ENCODE measurements around the gene FAM3C.

Gene FAM3C

GRCh38 chr7:121414436-121414835 lies 18.3 kb upstream of the FAM3C start:
- FAIRE-seq (no peak), DNase-seq (ENCODE audit: insufficient read length, low spot score) (no peak)
- TF ChIP-seq POU2F2 (IDR thresholded peaks at IDR 0.05; ENCODE audit: low read depth, low read length) (no peak), PAX5 (IDR thresholded peaks at IDR 0.05; ENCODE audit: insufficient read depth, low read length, severe bottlenecking) (no peak), TAF1 (IDR thresholded peaks at IDR 0.05; ENCODE audit: low read depth, low read length) (no peak), SPI1 (IDR thresholded peaks at IDR 0.05; ENCODE audit: low read depth, low read length) (no peak), POLR2A (IDR thresholded peaks at IDR 0.05; ENCODE audit: low read depth, low read length) (no peak), POLR2AphosphoS5 (IDR thresholded peaks at IDR 0.05; ENCODE audit: low read depth, low read length) (no peak)

- DNase-seq (ENCODE audit: insufficient read length, low spot score), result no peak
- TF ChIP-seq TAF1 (IDR thresholded peaks at IDR 0.05; ENCODE audit: low read depth, low read length), result no peak
- no peak for TF ChIP-seq SPI1 (IDR thresholded peaks at IDR 0.05; ENCODE audit: low read depth, low read length)
- TF ChIP-seq PAX5 (IDR thresholded peaks at IDR 0.05; ENCODE audit: insufficient read depth, low read length, severe bottlenecking), result no peak
- TF ChIP-seq POU2F2 (IDR thresholded peaks at IDR 0.05; ENCODE audit: low read depth, low read length), result no peak
- TF ChIP-seq POLR2A (IDR thresholded peaks at IDR 0.05; ENCODE audit: low read depth, low read length), result no peak
- no peak for TF ChIP-seq POLR2AphosphoS5 (IDR thresholded peaks at IDR 0.05; ENCODE audit: low read depth, low read length)
- FAIRE-seq, result no peak
These were observed 15.5 kb upstream of the FAM3C start for GRCh38 chr7:121411597-121411979.

- DNase-seq (ENCODE audit: insufficient read length, low spot score) (no peak), FAIRE-seq (no peak)
- TF ChIP-seq SPI1 (IDR thresholded peaks at IDR 0.05; ENCODE audit: low read depth, low read length) (no peak), POU2F2 (IDR thresholded peaks at IDR 0.05; ENCODE audit: low read depth, low read length) (no peak), TAF1 (IDR thresholded peaks at IDR 0.05; ENCODE audit: low read depth, low read length) (no peak), PAX5 (IDR thresholded peaks at IDR 0.05; ENCODE audit: insufficient read depth, low read length, severe bottlenecking) (no peak), POLR2AphosphoS5 (IDR thresholded peaks at IDR 0.05; ENCODE audit: low read depth, low read length) (no peak), POLR2A (IDR thresholded peaks at IDR 0.05; ENCODE audit: low read depth, low read length) (no peak)
These were observed 14.9 kb upstream of the FAM3C start for GRCh38 chr7:121410829-121411596.

GRCh38 chr7:121406944-121407343 lies 10.8 kb upstream of the FAM3C start:
- TF ChIP-seq TAF1 (IDR thresholded peaks at IDR 0.05; ENCODE audit: low read depth, low read length), result no peak
- TF ChIP-seq POLR2A (IDR thresholded peaks at IDR 0.05; ENCODE audit: low read depth, low read length), result no peak
- no peak for TF ChIP-seq PAX5 (IDR thresholded peaks at IDR 0.05; ENCODE audit: insufficient read depth, low read length, severe bottlenecking)
- TF ChIP-seq POU2F2 (IDR thresholded peaks at IDR 0.05; ENCODE audit: low read depth, low read length), result no peak
- no peak for TF ChIP-seq POLR2AphosphoS5 (IDR thresholded peaks at IDR 0.05; ENCODE audit: low read depth, low read length)
- DNase-seq (ENCODE audit: insufficient read length, low spot score), result no peak
- FAIRE-seq, result no peak

- FAIRE-seq (no peak), DNase-seq (ENCODE audit: insufficient read length, low spot score) (no peak)
- no peak for TF ChIP-seq PAX5 (IDR thresholded peaks at IDR 0.05; ENCODE audit: insufficient read depth, low read length, severe bottlenecking)
- TF ChIP-seq POLR2AphosphoS5 (IDR thresholded peaks at IDR 0.05; ENCODE audit: low read depth, low read length), result no peak
- TF ChIP-seq POU2F2 (IDR thresholded peaks at IDR 0.05; ENCODE audit: low read depth, low read length), result no peak
- no peak for TF ChIP-seq TAF1 (IDR thresholded peaks at IDR 0.05; ENCODE audit: low read depth, low read length)
- no peak for TF ChIP-seq POLR2A (IDR thresholded peaks at IDR 0.05; ENCODE audit: low read depth, low read length)
- TF ChIP-seq SPI1 (IDR thresholded peaks at IDR 0.05; ENCODE audit: low read depth, low read length), result no peak
These were observed 10.4 kb upstream of the FAM3C start for GRCh38 chr7:121406461-121406860.

GRCh38 chr7:121404348-121404747 lies 8.2 kb upstream of the FAM3C start:
- no peak for DNase-seq (ENCODE audit: insufficient read length, low spot score)
- TF ChIP-seq POLR2AphosphoS5 (IDR thresholded peaks at IDR 0.05; ENCODE audit: low read depth, low read length) (no peak), POLR2A (IDR thresholded peaks at IDR 0.05; ENCODE audit: low read depth, low read length) (no peak), TAF1 (IDR thresholded peaks at IDR 0.05; ENCODE audit: low read depth, low read length) (no peak), SPI1 (IDR thresholded peaks at IDR 0.05; ENCODE audit: low read depth, low read length) (no peak), PAX5 (IDR thresholded peaks at IDR 0.05; ENCODE audit: insufficient read depth, low read length, severe bottlenecking) (no peak), POU2F2 (IDR thresholded peaks at IDR 0.05; ENCODE audit: low read depth, low read length) (no peak)
- no peak for FAIRE-seq

GRCh38 chr7:121402701-121403100 lies 6.6 kb upstream of the FAM3C start:
- no peak for FAIRE-seq
- TF ChIP-seq SPI1 (IDR thresholded peaks at IDR 0.05; ENCODE audit: low read depth, low read length) (no peak), TAF1 (IDR thresholded peaks at IDR 0.05; ENCODE audit: low read depth, low read length) (no peak), POLR2A (IDR thresholded peaks at IDR 0.05; ENCODE audit: low read depth, low read length) (no peak), POU2F2 (IDR thresholded peaks at IDR 0.05; ENCODE audit: low read depth, low read length) (no peak), PAX5 (IDR thresholded peaks at IDR 0.05; ENCODE audit: insufficient read depth, low read length, severe bottlenecking) (no peak), POLR2AphosphoS5 (IDR thresholded peaks at IDR 0.05; ENCODE audit: low read depth, low read length) (no peak)
- DNase-seq (ENCODE audit: insufficient read length, low spot score), result no peak

GRCh38 chr7:121401896-121402295 lies 5.8 kb upstream of the FAM3C start:
- no peak for DNase-seq (ENCODE audit: insufficient read length, low spot score)
- FAIRE-seq, result no peak
- TF ChIP-seq POLR2A (IDR thresholded peaks at IDR 0.05; ENCODE audit: low read depth, low read length) (no peak), TAF1 (IDR thresholded peaks at IDR 0.05; ENCODE audit: low read depth, low read length) (no peak), PAX5 (IDR thresholded peaks at IDR 0.05; ENCODE audit: insufficient read depth, low read length, severe bottlenecking) (no peak), POU2F2 (IDR thresholded peaks at IDR 0.05; ENCODE audit: low read depth, low read length) (no peak), SPI1 (IDR thresholded peaks at IDR 0.05; ENCODE audit: low read depth, low read length) (no peak), POLR2AphosphoS5 (IDR thresholded peaks at IDR 0.05; ENCODE audit: low read depth, low read length) (no peak)

GRCh38 chr7:121398246-121398645 lies 2.1 kb upstream of the FAM3C start:
- FAIRE-seq (no peak), DNase-seq (ENCODE audit: insufficient read length, low spot score) (no peak)
- TF ChIP-seq POLR2AphosphoS5 (IDR thresholded peaks at IDR 0.05; ENCODE audit: low read depth, low read length), result no peak
- TF ChIP-seq POU2F2 (IDR thresholded peaks at IDR 0.05; ENCODE audit: low read depth, low read length), result no peak
- TF ChIP-seq POLR2A (IDR thresholded peaks at IDR 0.05; ENCODE audit: low read depth, low read length), result no peak
- TF ChIP-seq SPI1 (IDR thresholded peaks at IDR 0.05; ENCODE audit: low read depth, low read length), result no peak
- no peak for TF ChIP-seq PAX5 (IDR thresholded peaks at IDR 0.05; ENCODE audit: insufficient read depth, low read length, severe bottlenecking)
- no peak for TF ChIP-seq TAF1 (IDR thresholded peaks at IDR 0.05; ENCODE audit: low read depth, low read length)

All from GM12891 (cell line).